ENCODE data around the gene PPP1R27. TPM values are rescaled to one million over a fixed set of nuclear protein-coding genes. Genes with fewer than 3 reads are reported as not detected.

The PPP1R27 gene
- total and polyA plus RNA-seq, 2 donors (not counting 1 experiment from before 2014, with no cell fraction given), result not detected

GRCh38 chr17:81825841-81826466 is 8.9 kb downstream of the PPP1R27 start:
- peaks cover 8% of the 10 kb centered on the region for H3K79me2 ChIP-seq (ENCODE audit: control insufficient read depth, insufficient read depth, low read length)

GRCh38 chr17:81824595-81824994 is 10.3 kb downstream of the PPP1R27 start:
- Histone ChIP-seq H3K4me3 (replicated peaks in 1 of 4; ENCODE audit: control extremely low read depth in 1 of 4, insufficient read depth in 1 of 4, low read depth in 3 of 4, low read length in 4 of 4) (no peak overlapping the region), H3K9me3 (ENCODE audit: control insufficient read depth, insufficient read depth, low read depth, low read length) (no peaks in the 10 kb centered on the region), H3K4me2 (ENCODE audit: extremely low read depth, insufficient read depth, low read length) (no peak overlapping the region), H3K27me3 (ENCODE audit: control insufficient read depth, insufficient read depth, low read length) (no peaks in the 10 kb centered on the region), H3K36me3 (ENCODE audit: control insufficient read depth, insufficient read depth, low read length) (peaks cover 4% of the 10 kb centered on the region), H3K9ac (ENCODE audit: insufficient read depth, low read length) (no peak overlapping the region), H3K27ac (ENCODE audit: insufficient read depth, low read length) (no peak overlapping the region), H3K79me2 (ENCODE audit: control insufficient read depth, insufficient read depth, low read length) (peaks cover 3% of the 10 kb centered on the region), H4K20me1 (ENCODE audit: control insufficient read depth, extremely low read depth, insufficient read depth, low read length) (no peaks in the 10 kb centered on the region), H2AFZ (ENCODE audit: low read length) (no peak overlapping the region), H3K4me1 (ENCODE audit: control insufficient read depth, extremely low read depth, insufficient read depth, low read length) (peaks cover 4% of the 10 kb centered on the region)
- no peak for DNase-seq (ENCODE audit: low read depth in 2 of 2)
- no peak for TF ChIP-seq CTCF (conservative IDR thresholded peaks at IDR 0.05 in 1 of 2, IDR thresholded peaks at IDR 0.05 in 1 of 2; ENCODE audit: low read depth in 1 of 2, low read length in 2 of 2)
- TF ChIP-seq EZH2 (IDR thresholded peaks at IDR 0.05; ENCODE audit: low read length, missing control alignments), result no peak

More at GRCh38 chr17:81825841-81826466, 8.9 kb downstream of the PPP1R27 start:
- H3K9ac ChIP-seq (ENCODE audit: insufficient read depth, low read length), result no peak overlapping the region
- H3K9me3 ChIP-seq (ENCODE audit: control insufficient read depth, insufficient read depth, low read depth, low read length), result no peaks in the 10 kb centered on the region
- no peak for DNase-seq (ENCODE audit: low read depth in 2 of 2)
- no peak overlapping the region for H3K4me3 ChIP-seq (replicated peaks in 1 of 4; ENCODE audit: control extremely low read depth in 1 of 4, insufficient read depth in 1 of 4, low read depth in 3 of 4, low read length in 4 of 4)
- peaks cover 4% of the 10 kb centered on the region for H3K36me3 ChIP-seq (ENCODE audit: control insufficient read depth, insufficient read depth, low read length)
- H3K4me2 ChIP-seq (ENCODE audit: extremely low read depth, insufficient read depth, low read length), result no peak overlapping the region
- H3K27ac ChIP-seq (ENCODE audit: insufficient read depth, low read length), result no peak overlapping the region
- H3K4me1 ChIP-seq (ENCODE audit: control insufficient read depth, extremely low read depth, insufficient read depth, low read length), result peaks cover 4% of the 10 kb centered on the region
- TF ChIP-seq EZH2 (IDR thresholded peaks at IDR 0.05; ENCODE audit: low read length, missing control alignments), result no peak
- no peak for TF ChIP-seq CTCF (conservative IDR thresholded peaks at IDR 0.05 in 1 of 2, IDR thresholded peaks at IDR 0.05 in 1 of 2; ENCODE audit: low read depth in 1 of 2, low read length in 2 of 2)
- H3K27me3 ChIP-seq (ENCODE audit: control insufficient read depth, insufficient read depth, low read length), result no peaks in the 10 kb centered on the region
- H4K20me1 ChIP-seq (ENCODE audit: control insufficient read depth, extremely low read depth, insufficient read depth, low read length), result no peaks in the 10 kb centered on the region
- H2AFZ ChIP-seq (ENCODE audit: low read length), result no peak overlapping the region

GRCh38 chr17:81823820-81824550 is 10.9 kb downstream of the PPP1R27 start:
- Histone ChIP-seq H3K27me3 (ENCODE audit: control insufficient read depth, insufficient read depth, low read length) (no peaks in the 10 kb centered on the region), H3K36me3 (ENCODE audit: control insufficient read depth, insufficient read depth, low read length) (peaks cover 4% of the 10 kb centered on the region), H3K4me1 (ENCODE audit: control insufficient read depth, extremely low read depth, insufficient read depth, low read length) (peaks cover 4% of the 10 kb centered on the region), H3K27ac (ENCODE audit: insufficient read depth, low read length) (no peak overlapping the region), H3K79me2 (ENCODE audit: control insufficient read depth, insufficient read depth, low read length) (peaks cover 3% of the 10 kb centered on the region), H3K9ac (ENCODE audit: insufficient read depth, low read length) (no peak overlapping the region), H3K9me3 (ENCODE audit: control insufficient read depth, insufficient read depth, low read depth, low read length) (no peaks in the 10 kb centered on the region), H2AFZ (ENCODE audit: low read length) (no peak overlapping the region), H3K4me2 (ENCODE audit: extremely low read depth, insufficient read depth, low read length) (no peak overlapping the region), H4K20me1 (ENCODE audit: control insufficient read depth, extremely low read depth, insufficient read depth, low read length) (no peaks in the 10 kb centered on the region), H3K4me3 (replicated peaks in 1 of 4; ENCODE audit: control extremely low read depth in 1 of 4, insufficient read depth in 1 of 4, low read depth in 3 of 4, low read length in 4 of 4) (no peak overlapping the region)
- no peak for DNase-seq (ENCODE audit: low read depth in 2 of 2)
- no peak for TF ChIP-seq CTCF (conservative IDR thresholded peaks at IDR 0.05 in 1 of 2, IDR thresholded peaks at IDR 0.05 in 1 of 2; ENCODE audit: low read depth in 1 of 2, low read length in 2 of 2)
- TF ChIP-seq EZH2 (IDR thresholded peaks at IDR 0.05; ENCODE audit: low read length, missing control alignments), result no peak
